H9 (cell line): ENCODE results near the gene CHST8. TPM values are rescaled to one million over a fixed set of nuclear protein-coding genes. Genes with fewer than 3 reads are reported as not detected.

Source experiments
- DNase-seq: peaks from one replicate; pipeline ENCODE4 v3.0.0-alpha.2; 2017
- H2AFZ ChIP-seq: one replicate; pipeline ENCODE4 v1.6.1; 2013; ENCODE audit warnings: mild to moderate bottlenecking, low read length, control low read depth, moderate library complexity
- H2AK5ac ChIP-seq: 2 replicates; pipeline ENCODE4 v1.6.1; 2013; ENCODE audit warnings: low read length, control low read depth, mixed read lengths; ENCODE audit not compliant: insufficient read length
- H2BK120ac ChIP-seq: one replicate; pipeline ENCODE4 v1.6.1; 2013; ENCODE audit warnings: low read depth, mild to moderate bottlenecking, low read length, control low read depth, inconsistent platforms; ENCODE audit not compliant: poor library complexity, severe bottlenecking
- H2BK12ac ChIP-seq: 2 replicates; pipeline ENCODE4 v1.6.1; 2013; ENCODE audit warnings: low read length, control low read depth, mixed read lengths, low read depth; ENCODE audit not compliant: insufficient read length
- H2BK15ac ChIP-seq: 2 replicates; pipeline ENCODE4 v1.6.1; 2013; ENCODE audit warnings: low read depth, low read length, control low read depth
- H2BK20ac ChIP-seq: one replicate; pipeline ENCODE4 v1.6.1; 2013; ENCODE audit warnings: low read depth, mild to moderate bottlenecking, low read length, control low read depth, inconsistent platforms; ENCODE audit not compliant: poor library complexity, severe bottlenecking
- H2BK5ac ChIP-seq: 2 replicates; pipeline ENCODE4 v1.6.1; 2013; ENCODE audit warnings: low read length, control low read depth, mixed read lengths; ENCODE audit not compliant: insufficient read length
- H3K14ac ChIP-seq: 2 replicates; pipeline ENCODE4 v1.6.1; 2013; ENCODE audit warnings: low read length, control low read depth; ENCODE audit not compliant: insufficient read depth
- H3K18ac ChIP-seq: 2 replicates; pipeline ENCODE4 v1.6.1; 2013; ENCODE audit warnings: low read depth, mild to moderate bottlenecking, mixed read lengths, low read length, control low read depth; ENCODE audit not compliant: insufficient read length
- H3K23ac ChIP-seq: 2 replicates; pipeline ENCODE4 v1.6.1; 2013; ENCODE audit warnings: low read length, control low read depth, mixed read lengths, low read depth; ENCODE audit not compliant: insufficient read length
- H3K23me2 ChIP-seq: 2 replicates; pipeline ENCODE4 v1.6.1; 2013; ENCODE audit warnings: low read depth, mild to moderate bottlenecking, mixed read lengths, low read length, control low read depth; ENCODE audit not compliant: insufficient read length, poor library complexity, severe bottlenecking
- H3K27ac ChIP-seq: 2 replicates; pipeline ENCODE4 v1.5.1; 2013; ENCODE audit warnings: low read length, control low read depth, mixed read lengths, low read depth; ENCODE audit not compliant: insufficient read length
- H3K27me3 ChIP-seq: 2 replicates; pipeline ENCODE4 v1.6.1; 2013; ENCODE audit warnings: low read length, control low read depth, inconsistent platforms; ENCODE audit not compliant: insufficient read depth
- H3K4ac ChIP-seq: 2 replicates; pipeline ENCODE4 v1.6.1; 2013; ENCODE audit warnings: low read depth, mild to moderate bottlenecking, control low read depth, inconsistent platforms, low read length, moderate library complexity
- H3K4me1 ChIP-seq: 2 replicates; pipeline ENCODE4 v1.6.1; 2013; ENCODE audit warnings: low read length, control low read depth, inconsistent platforms; ENCODE audit not compliant: insufficient read depth
- H3K4me2 ChIP-seq: 2 replicates; pipeline ENCODE4 v1.6.1; 2013; ENCODE audit warnings: low read length, control low read depth, mixed read lengths; ENCODE audit not compliant: insufficient read length, insufficient read depth
- H3K56ac ChIP-seq: 2 replicates; pipeline ENCODE4 v1.6.1; 2013; ENCODE audit warnings: low read depth, mild to moderate bottlenecking, mixed read lengths, low read length, control low read depth; ENCODE audit not compliant: insufficient read length
- H3K79me1 ChIP-seq: 2 replicates; pipeline ENCODE4 v1.6.1; 2013; ENCODE audit warnings: low read depth, mild to moderate bottlenecking, moderate library complexity, low read length, control low read depth, inconsistent platforms; ENCODE audit not compliant: insufficient read depth, poor library complexity, severe bottlenecking
- H3K79me2 ChIP-seq: 2 replicates; pipeline ENCODE4 v1.6.1; 2013; ENCODE audit warnings: low read length, control low read depth, inconsistent platforms; ENCODE audit not compliant: insufficient read depth
- H3K9ac ChIP-seq: 2 replicates; pipeline ENCODE4 v1.6.1; 2013; ENCODE audit warnings: low read length, control low read depth, mixed read lengths; ENCODE audit not compliant: insufficient read length; ENCODE audit errors: extremely low read depth
- H3K9me3 ChIP-seq: one replicate; pipeline ENCODE4 v1.6.1; 2013; ENCODE audit warnings: low read depth, low read length, inconsistent platforms; ENCODE audit not compliant: control insufficient read depth
- H3T11ph ChIP-seq: one replicate; pipeline ENCODE4 v1.6.1; 2013; ENCODE audit warnings: mild to moderate bottlenecking, low read length, control low read depth, inconsistent platforms
- H4K20me1 ChIP-seq: one replicate; pipeline ENCODE4 v1.6.1; 2013; ENCODE audit not compliant: control insufficient read depth, insufficient read length, insufficient read depth
- H4K5ac ChIP-seq: 2 replicates; pipeline ENCODE4 v1.6.1; 2013; ENCODE audit warnings: low read depth, mild to moderate bottlenecking, mixed read lengths, low read length, control low read depth; ENCODE audit not compliant: insufficient read length
- H4K8ac ChIP-seq: replicated peaks from 2 replicates; pipeline ENCODE4 v1.6.1; 2013; ENCODE audit warnings: low read length, control low read depth, mixed read lengths, low read depth; ENCODE audit not compliant: insufficient read length
- H4K91ac ChIP-seq: 2 replicates; pipeline ENCODE4 v1.6.1; 2013; ENCODE audit warnings: low read depth, mild to moderate bottlenecking, moderate library complexity, mixed read lengths, low read length, control low read depth; ENCODE audit not compliant: insufficient read length
- H3K27ac Mint-ChIP-seq, 3 experiments: 2 replicates in 2 of 3; 3 replicates in 1 of 3; pipeline ENCODE4 v1.8.0; 2020 to 2021; ENCODE audit warnings: mixed read lengths in 3 of 3, mild to moderate bottlenecking in 1 of 3, moderate library complexity in 1 of 3
- H3K27me3 Mint-ChIP-seq: 2 replicates; pipeline ENCODE4 v1.8.0; 2021; ENCODE audit warnings: low read depth, mild to moderate bottlenecking, moderate library complexity, mixed read lengths
- H3K36me3 Mint-ChIP-seq, 3 experiments: 2 replicates in 2 of 3; 3 replicates in 1 of 3; pipeline ENCODE4 v1.8.0; 2020 to 2021; ENCODE audit warnings: low read depth in 3 of 3, mixed read lengths in 3 of 3; ENCODE audit not compliant: insufficient read depth in 1 of 3
- H3K4me1 Mint-ChIP-seq, 2 experiments: 2 replicates each; pipeline ENCODE4 v1.8.0; 2020; ENCODE audit warnings: mixed read lengths in 2 of 2
- H3K4me3 Mint-ChIP-seq, 2 experiments: 2 replicates in 1 of 2; 3 replicates in 1 of 2; pipeline ENCODE4 v1.8.0; 2020 to 2021; ENCODE audit warnings: mild to moderate bottlenecking in 2 of 2, mixed read lengths in 2 of 2, moderate library complexity in 1 of 2
- H3K9me3 Mint-ChIP-seq, 2 experiments: 2 replicates in 1 of 2; 3 replicates in 1 of 2; pipeline ENCODE4 v1.8.0; 2020; ENCODE audit warnings: mild to moderate bottlenecking in 2 of 2, mixed read lengths in 2 of 2, moderate library complexity in 1 of 2
- WGBS: extraction: QIAGEN DNeasy Blood & Tissue Kit; methylation state at CpG from one replicate; pipeline ENCODE4 v1.1.7; 2013; ENCODE audit warnings: missing lambda C conversion rate, low lambda C conversion rate, mixed read lengths; ENCODE audit not compliant: insufficient read length; ENCODE audit errors: extremely low coverage; 5-methylcytosine and 5-hydroxymethylcytosine counted together
- total RNA-seq: library from RNA; stranded (reverse); gene quantifications from 2 replicates; pipeline ENCODE4 v1.2.1, GENCODE V29; 2021
- TF ChIP-seq, protein P1 (sequence below): fragments of 200-600 bp; sonication (generic); conservative IDR thresholded peaks from 3 replicates; pipeline ENCODE4 v1.8.0; 2021; ENCODE audit warnings: antibody characterized with exemption, mild to moderate bottlenecking

Gene CHST8
- total RNA-seq, 1 experiment from 2014 or later: 5.1 TPM

DNA sequence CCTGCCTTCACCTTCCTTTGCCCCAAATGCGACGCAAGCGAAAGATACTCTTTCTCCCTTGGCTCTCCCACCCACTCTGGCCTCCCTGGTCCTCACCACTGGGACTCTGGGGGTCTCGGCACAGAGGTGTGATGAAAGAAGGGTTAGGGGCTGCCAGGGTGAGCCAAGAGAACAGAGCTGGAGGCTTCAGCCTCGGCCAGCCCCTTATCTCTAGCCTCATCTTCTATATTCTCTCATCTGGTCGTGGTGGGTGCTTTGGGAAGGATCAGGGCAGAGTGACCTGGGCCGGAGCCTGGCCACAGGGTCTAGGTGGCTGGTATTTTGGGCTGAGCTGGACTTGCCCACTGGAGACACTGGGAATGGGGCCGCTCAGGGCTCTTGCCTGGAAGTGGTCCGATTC, 103.8 kb downstream of the CHST8 start:
- Histone ChIP-seq H3K14ac (no peak overlapping the region), H4K5ac (no peak overlapping the region), H3K4ac (no peak overlapping the region), H3K27me3 (no peaks in the 10 kb centered on the region), H2AK5ac (no peak overlapping the region), H2BK5ac (no peak overlapping the region), H3K79me2 (no peaks in the 10 kb centered on the region), H3K9ac (no peak overlapping the region), H4K8ac (no peak overlapping the region), H3K9me3 (no peaks in the 10 kb centered on the region), H3K79me1 (no peaks in the 10 kb centered on the region), H2BK15ac (no peak overlapping the region), H4K20me1 (peaks cover 2% of the 10 kb centered on the region), H3K18ac (no peak overlapping the region), H4K91ac (no peak overlapping the region), H3K4me2 (no peak overlapping the region), H2AFZ (no peak overlapping the region), H3K23ac (no peak overlapping the region), H3K4me1 (no peaks in the 10 kb centered on the region), H2BK12ac (no peak overlapping the region), H3T11ph (no peak overlapping the region), H3K23me2 (no peaks in the 10 kb centered on the region), H2BK20ac (no peak overlapping the region), H2BK120ac (no peak overlapping the region), H3K56ac (no peak overlapping the region), H3K27ac (no peak overlapping the region)
- peaks cover under 1% of the 10 kb centered on the region for H3K27me3 Mint-ChIP-seq
- peaks cover 0 to 6% of the 10 kb centered on the region in 2 experiments; a peak in 1 of 4 replicates for H3K4me1 Mint-ChIP-seq
- TF ChIP-seq, protein P1, sequence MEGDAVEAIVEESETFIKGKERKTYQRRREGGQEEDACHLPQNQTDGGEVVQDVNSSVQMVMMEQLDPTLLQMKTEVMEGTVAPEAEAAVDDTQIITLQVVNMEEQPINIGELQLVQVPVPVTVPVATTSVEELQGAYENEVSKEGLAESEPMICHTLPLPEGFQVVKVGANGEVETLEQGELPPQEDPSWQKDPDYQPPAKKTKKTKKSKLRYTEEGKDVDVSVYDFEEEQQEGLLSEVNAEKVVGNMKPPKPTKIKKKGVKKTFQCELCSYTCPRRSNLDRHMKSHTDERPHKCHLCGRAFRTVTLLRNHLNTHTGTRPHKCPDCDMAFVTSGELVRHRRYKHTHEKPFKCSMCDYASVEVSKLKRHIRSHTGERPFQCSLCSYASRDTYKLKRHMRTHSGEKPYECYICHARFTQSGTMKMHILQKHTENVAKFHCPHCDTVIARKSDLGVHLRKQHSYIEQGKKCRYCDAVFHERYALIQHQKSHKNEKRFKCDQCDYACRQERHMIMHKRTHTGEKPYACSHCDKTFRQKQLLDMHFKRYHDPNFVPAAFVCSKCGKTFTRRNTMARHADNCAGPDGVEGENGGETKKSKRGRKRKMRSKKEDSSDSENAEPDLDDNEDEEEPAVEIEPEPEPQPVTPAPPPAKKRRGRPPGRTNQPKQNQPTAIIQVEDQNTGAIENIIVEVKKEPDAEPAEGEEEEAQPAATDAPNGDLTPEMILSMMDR: no peak
- DNase-seq: no peak
- peaks cover 0 to 7% (median 0%) of the 10 kb centered on the region in 3 experiments; a peak in 1 of 7 replicates for H3K36me3 Mint-ChIP-seq
- peaks cover 0 to 4% of the 10 kb centered on the region in 2 experiments; a peak in 2 of 5 replicates for H3K9me3 Mint-ChIP-seq
- WGBS: no CpG with 5 or more reads among the region's 9 CpGs
- H3K27ac Mint-ChIP-seq: peak overlapping the region in 1 of 3 experiments; percentile 77; a peak in 2 of 7 replicates
- no peak overlapping the region for H3K4me3 Mint-ChIP-seq
